IMR-90 (cell line): Measurements from ENCODE around the gene TEPSIN. TPM values are rescaled to one million over a fixed set of nuclear protein-coding genes. Genes with fewer than 3 reads are reported as not detected.

Experiments used
- ATAC-seq: fragments of 200-7000 bp; cut with Tn5 transposase; 2 replicates; pipeline ENCODE4 v1.9.1; 2020; ENCODE audit warnings: low read depth, mild to moderate bottlenecking, moderate library complexity
- BruUV-seq: library from RNA; stranded (reverse); fragments of 400-500 nt; replicated peaks from 2 replicates; lab custom pipeline; 2021; lab: Mats Ljungman, UMichigan
- CTCF ChIA-PET: fragments of 300-600 bp; formaldehyde crosslinking; extraction: SDS; loops from one replicate; lab custom pipeline; 2021; ENCODE audit warnings: antibody characterized with exemption; lab: Yijun Ruan, JAX
- POLR2A ChIA-PET: fragments of 300-600 bp; sonication (Branson Sonifier 250); formaldehyde crosslinking; loops from one replicate; lab custom pipeline; 2022; ENCODE audit warnings: antibody characterized with exemption; ENCODE audit not compliant: unreplicated experiment; lab: Charles Lee
- DNase-seq: peaks from one replicate; pipeline ENCODE4 v3.0.0; 2013
- H2AFZ ChIP-seq: replicated peaks from 2 replicates; pipeline ENCODE3; 2013; ENCODE audit warnings: low read length, mild to moderate bottlenecking; ENCODE audit not compliant: poor library complexity
- H2AK5ac ChIP-seq: 2 replicates; pipeline ENCODE4 v1.6.1; 2013; ENCODE audit warnings: low read depth, low read length, inconsistent platforms
- H2AK9ac ChIP-seq: replicated peaks from 2 replicates; pipeline ENCODE3; 2013; ENCODE audit warnings: mild to moderate bottlenecking, low read depth, low read length, moderate library complexity; ENCODE audit not compliant: poor library complexity
- H2BK120ac ChIP-seq: 2 replicates; pipeline ENCODE4 v1.6.1; 2013; ENCODE audit warnings: low read depth, low read length, inconsistent platforms
- H2BK15ac ChIP-seq: 3 replicates; pipeline ENCODE4 v1.6.1; 2013; ENCODE audit warnings: low read depth, low read length, inconsistent platforms
- H2BK20ac ChIP-seq: 2 replicates; pipeline ENCODE4 v1.6.1; 2013; ENCODE audit warnings: low read depth, mild to moderate bottlenecking, inconsistent platforms, low read length, moderate library complexity
- H2BK5ac ChIP-seq: 2 replicates; pipeline ENCODE4 v1.6.1; 2013; ENCODE audit warnings: mild to moderate bottlenecking, low read depth, low read length, inconsistent platforms; ENCODE audit not compliant: poor library complexity, severe bottlenecking
- H3K14ac ChIP-seq: replicated peaks from 2 replicates; pipeline ENCODE4 v1.6.1; 2013; ENCODE audit warnings: low read depth, low read length, inconsistent platforms
- H3K18ac ChIP-seq: 2 replicates; pipeline ENCODE4 v1.6.1; 2013; ENCODE audit warnings: low read depth, low read length, control low read depth
- H3K23ac ChIP-seq: 2 replicates; pipeline ENCODE4 v1.6.1; 2013; ENCODE audit warnings: low read depth, low read length, inconsistent platforms
- H3K27ac ChIP-seq: 2 replicates; pipeline ENCODE4 v1.5.1; 2013; ENCODE audit warnings: mild to moderate bottlenecking, control low read depth, low read length; ENCODE audit not compliant: insufficient read depth
- H3K27me3 ChIP-seq: 2 replicates; pipeline ENCODE4 v1.6.1; 2013; ENCODE audit warnings: low read length; ENCODE audit not compliant: control insufficient read depth, insufficient read depth
- H3K36me3 ChIP-seq: 2 replicates; pipeline ENCODE4 v1.6.1; 2013; ENCODE audit warnings: low read length, mixed read lengths; ENCODE audit not compliant: control insufficient read depth, insufficient read depth
- H3K4ac ChIP-seq: 2 replicates; pipeline ENCODE4 v1.6.1; 2013; ENCODE audit warnings: low read depth, low read length, inconsistent platforms
- H3K4me1 ChIP-seq: 2 replicates; pipeline ENCODE4 v1.6.1; 2013; ENCODE audit warnings: low read length, mixed read lengths; ENCODE audit not compliant: control insufficient read depth, insufficient read depth
- H3K4me2 ChIP-seq: 2 replicates; pipeline ENCODE4 v1.6.1; 2013; ENCODE audit warnings: low read depth, mild to moderate bottlenecking, control low read depth, low read length, moderate library complexity
- H3K4me3 ChIP-seq: 2 replicates; pipeline ENCODE4 v1.5.1; 2013; ENCODE audit warnings: low read depth, mild to moderate bottlenecking, control low read depth, low read length, moderate library complexity; ENCODE audit not compliant: insufficient read depth
- H3K56ac ChIP-seq: 2 replicates; pipeline ENCODE4 v1.6.1; 2013; ENCODE audit warnings: low read length, inconsistent platforms; ENCODE audit not compliant: insufficient read depth; ENCODE audit errors: extremely low read depth
- H3K79me1 ChIP-seq, 2 experiments: 2 replicates each; pipeline ENCODE4 v1.6.1; 2013; ENCODE audit warnings: low read length in 2 of 2, inconsistent platforms in 1 of 2, low read depth in 1 of 2
- H3K9ac ChIP-seq: 2 replicates; pipeline ENCODE4 v1.6.1; 2013; ENCODE audit warnings: low read depth, low read length, control low read depth
- H3K9me1 ChIP-seq: 2 replicates; pipeline ENCODE4 v1.6.1; 2013; ENCODE audit warnings: low read length, inconsistent platforms; ENCODE audit not compliant: insufficient read depth
- H3K9me3 ChIP-seq: 2 replicates; pipeline ENCODE4 v1.6.1; 2013; ENCODE audit warnings: low read length; ENCODE audit not compliant: control insufficient read depth, insufficient read depth
- H4K20me1 ChIP-seq: 2 replicates; pipeline ENCODE4 v1.6.1; 2013; ENCODE audit warnings: low read length, inconsistent platforms; ENCODE audit not compliant: insufficient read depth
- H4K5ac ChIP-seq: 2 replicates; pipeline ENCODE4 v1.6.1; 2013; ENCODE audit warnings: mild to moderate bottlenecking, low read depth, low read length, control low read depth
- H4K8ac ChIP-seq, 2 experiments: 2 replicates each; pipeline ENCODE4 v1.6.1; 2013; ENCODE audit warnings: low read depth in 2 of 2, low read length in 2 of 2, control low read depth in 1 of 2, inconsistent platforms in 1 of 2
- H4K91ac ChIP-seq: 2 replicates; pipeline ENCODE4 v1.6.1; 2013; ENCODE audit warnings: low read depth, low read length, inconsistent platforms; ENCODE audit not compliant: insufficient read depth
- BHLHE40 ChIP-seq: fragments of 150-350 bp; IDR thresholded peaks from 2 replicates; pipeline ENCODE4 v1.6.1; 2016; ENCODE audit warnings: mild to moderate bottlenecking, low read depth, low read length
- CHD1 ChIP-seq: IDR thresholded peaks from 2 replicates; pipeline ENCODE4 v1.6.1; 2012; ENCODE audit warnings: low read depth, low read length, improper control_type of control experiment
- ELK1 ChIP-seq: fragments of 150-350 bp; IDR thresholded peaks from 2 replicates; pipeline ENCODE4 v1.6.1; 2016; ENCODE audit warnings: low read depth, mild to moderate bottlenecking, low read length, moderate library complexity, borderline replicate concordance
- FOS ChIP-seq: fragments of 150-350 bp; IDR thresholded peaks from 2 replicates; pipeline ENCODE4 v1.6.1; 2016; ENCODE audit warnings: low read depth, low read length
- MAFK ChIP-seq: IDR thresholded peaks from 2 replicates; pipeline ENCODE4 v1.6.1; 2012; ENCODE audit warnings: low read depth, low read length, improper control_type of control experiment
- MXI1 ChIP-seq: IDR thresholded peaks from 2 replicates; pipeline ENCODE4 v1.6.1; 2012; ENCODE audit warnings: low read depth, mild to moderate bottlenecking, low read length, moderate library complexity, borderline replicate concordance
- NFE2L2 ChIP-seq: fragments of 150-350 bp; IDR thresholded peaks from 2 replicates; pipeline ENCODE4 v1.6.1; 2016; ENCODE audit warnings: low read depth, mild to moderate bottlenecking, low read length
- RAD21 ChIP-seq: IDR thresholded peaks from 2 replicates; pipeline ENCODE4 v1.6.1; 2012; ENCODE audit warnings: low read length, improper control_type of control experiment
- SMC3 ChIP-seq: fragments of 150-350 bp; IDR thresholded peaks from 2 replicates; pipeline ENCODE4 v1.6.1; 2016; ENCODE audit warnings: low read depth, mild to moderate bottlenecking, antibody characterized with exemption, low read length, moderate library complexity
- USF2 ChIP-seq: fragments of 150-350 bp; IDR thresholded peaks from 2 replicates; pipeline ENCODE4 v1.6.1; 2017; ENCODE audit warnings: mild to moderate bottlenecking, antibody characterized with exemption, low read length, low read depth
- WGBS, 2 experiments: methylation state at CpG; one replicate each; pipeline versions ENCODE4 v1.1.5 to v1.1.7; 2013; ENCODE audit warnings: missing lambda C conversion rate in 2 of 2; ENCODE audit not compliant: insufficient read length in 1 of 2; ENCODE audit errors: extremely low coverage in 2 of 2; 5-methylcytosine and 5-hydroxymethylcytosine counted together
- dilution Hi-C: fragments of 300-500 bp; cut with HindIII; formaldehyde crosslinking; loops from one replicate; pipeline ENCODE4 v1.14.3; 2018; ENCODE audit warnings: low sequenced_read_pairs; ENCODE audit not compliant: unreplicated experiment
- in situ Hi-C: fragments of 300-500 bp; cut with MboI; formaldehyde crosslinking; loops from 3 replicates; pipeline ENCODE4 v1.14.3; 2019; ENCODE audit warnings: low sequenced_read_pairs, inconsistent platforms, mixed read lengths
- intact Hi-C: fragments of 100-400 bp; cut with micrococcal nuclease; formaldehyde crosslinking; loops from 2 replicates; pipeline ENCODE4 v1.10.0; 2022
- polyA plus RNA-seq, 3 experiments: library from polyadenylated mRNA; depleted of rRNA; stranded (reverse); fragments of >200 nt; gene quantifications; 2 replicates each; pipeline ENCODE4 v1.2.3, GENCODE V29; 2012; ENCODE audit warnings: low replicate concordance in 1 of 3
- total RNA-seq: library from RNA; depleted of rRNA; stranded (reverse); fragments of >200 nt; gene quantifications from 2 replicates; pipeline ENCODE4 v1.2.3, GENCODE V29; 2012
- TF ChIP-seq, protein P1 (sequence below): conservative IDR thresholded peaks from 2 replicates; pipeline ENCODE4 v1.5.1; 2012; ENCODE audit warnings: mild to moderate bottlenecking, low read depth, low read length, improper control_type of control experiment

The TEPSIN gene
- total and polyA plus RNA-seq, 2 of the 4 experiments (the other 2 are of a cell fraction) = 3.2 to 28.1 TPM

- TF ChIP-seq MXI1 = no peak
- no peak for TF ChIP-seq RAD21
Measured at GRCh38 chr17:81187586-81188490, 51.0 kb downstream of the TEPSIN start (continued).

GRCh38 chr17:81187120-81187519, 51.7 kb downstream of the TEPSIN start:
- CTCF ChIA-PET = no interaction called here
- Histone ChIP-seq H2BK20ac (no peak overlapping the region), H3K14ac (no peak overlapping the region), H3K36me3 (peaks cover 6% of the 10 kb centered on the region; the same call in 1 of the 2 replicates), H3K4ac (no peak overlapping the region), H2BK15ac (no peak overlapping the region), H2AK5ac (no peak overlapping the region), H3K4me3 (no peak overlapping the region), H3K4me1 (no peaks in the 10 kb centered on the region), H4K20me1 (no peaks in the 10 kb centered on the region), H2BK5ac (no peak overlapping the region), H3K56ac (no peak overlapping the region), H2AFZ (no peak overlapping the region), H3K9me3 (no peaks in the 10 kb centered on the region), H2BK120ac (no peak overlapping the region), H3K27me3 (peaks cover 6% of the 10 kb centered on the region; the same call in 1 of the 2 replicates), H4K8ac (no peak overlapping the region), H3K79me1 (no peaks in the 10 kb centered on the region), H4K91ac (no peak overlapping the region), H3K27ac (no peak overlapping the region), H3K4me2 (no peak overlapping the region), H3K18ac (no peak overlapping the region), H2AK9ac (no peak overlapping the region), H3K23ac (no peak overlapping the region), H3K9me1 (no peaks in the 10 kb centered on the region), H4K5ac (no peak overlapping the region), H3K9ac (no peak overlapping the region)
- POLR2A ChIA-PET = interaction anchor here (0.6 kb wide), 1 partner anchor 108 kb away, joined by 18 read pairs; the partner anchor contains the start of gene SLC38A10
- dilution Hi-C loops (no loop called here), in situ Hi-C loops (no loop called here), intact Hi-C loops (no loop called here)
- no TSS peak for BruUV-seq
- 92% methylated on average over 8 of the region's 11 CpGs; no CpG with 5 or more reads in 1 of the 2 experiments for WGBS, 2 experiments
- DNase-seq = no peak
- ATAC-seq = no peak
- no peak for TF ChIP-seq USF2
- TF ChIP-seq CHD1 = no peak
- no peak for TF ChIP-seq MAFK
- TF ChIP-seq RAD21 = no peak
- TF ChIP-seq FOS = no peak
- TF ChIP-seq BHLHE40 = no peak
- no peak for TF ChIP-seq ELK1
- TF ChIP-seq, protein P1, sequence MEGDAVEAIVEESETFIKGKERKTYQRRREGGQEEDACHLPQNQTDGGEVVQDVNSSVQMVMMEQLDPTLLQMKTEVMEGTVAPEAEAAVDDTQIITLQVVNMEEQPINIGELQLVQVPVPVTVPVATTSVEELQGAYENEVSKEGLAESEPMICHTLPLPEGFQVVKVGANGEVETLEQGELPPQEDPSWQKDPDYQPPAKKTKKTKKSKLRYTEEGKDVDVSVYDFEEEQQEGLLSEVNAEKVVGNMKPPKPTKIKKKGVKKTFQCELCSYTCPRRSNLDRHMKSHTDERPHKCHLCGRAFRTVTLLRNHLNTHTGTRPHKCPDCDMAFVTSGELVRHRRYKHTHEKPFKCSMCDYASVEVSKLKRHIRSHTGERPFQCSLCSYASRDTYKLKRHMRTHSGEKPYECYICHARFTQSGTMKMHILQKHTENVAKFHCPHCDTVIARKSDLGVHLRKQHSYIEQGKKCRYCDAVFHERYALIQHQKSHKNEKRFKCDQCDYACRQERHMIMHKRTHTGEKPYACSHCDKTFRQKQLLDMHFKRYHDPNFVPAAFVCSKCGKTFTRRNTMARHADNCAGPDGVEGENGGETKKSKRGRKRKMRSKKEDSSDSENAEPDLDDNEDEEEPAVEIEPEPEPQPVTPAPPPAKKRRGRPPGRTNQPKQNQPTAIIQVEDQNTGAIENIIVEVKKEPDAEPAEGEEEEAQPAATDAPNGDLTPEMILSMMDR = no peak
- TF ChIP-seq SMC3 = no peak
- TF ChIP-seq MXI1 = no peak
- TF ChIP-seq NFE2L2 = no peak
